ENCODE results near the gene RNFT2. TPM values are rescaled to one million over a fixed set of nuclear protein-coding genes. Genes with fewer than 3 reads are reported as not detected.
A peak's percentile ranks its signal among the peaks of the same experiment; 100 is the strongest.
"Not testable (repeated sequence)": the region's sequence is repeated elsewhere in the genome, so short reads cannot be mapped to it uniquely, and the experiment has no call there.

Gene RNFT2
- polyA plus RNA-seq, 1 donor (not counting 4 experiments of a cell fraction or from before 2014, with no cell fraction given): 0.96 TPM

DNA sequence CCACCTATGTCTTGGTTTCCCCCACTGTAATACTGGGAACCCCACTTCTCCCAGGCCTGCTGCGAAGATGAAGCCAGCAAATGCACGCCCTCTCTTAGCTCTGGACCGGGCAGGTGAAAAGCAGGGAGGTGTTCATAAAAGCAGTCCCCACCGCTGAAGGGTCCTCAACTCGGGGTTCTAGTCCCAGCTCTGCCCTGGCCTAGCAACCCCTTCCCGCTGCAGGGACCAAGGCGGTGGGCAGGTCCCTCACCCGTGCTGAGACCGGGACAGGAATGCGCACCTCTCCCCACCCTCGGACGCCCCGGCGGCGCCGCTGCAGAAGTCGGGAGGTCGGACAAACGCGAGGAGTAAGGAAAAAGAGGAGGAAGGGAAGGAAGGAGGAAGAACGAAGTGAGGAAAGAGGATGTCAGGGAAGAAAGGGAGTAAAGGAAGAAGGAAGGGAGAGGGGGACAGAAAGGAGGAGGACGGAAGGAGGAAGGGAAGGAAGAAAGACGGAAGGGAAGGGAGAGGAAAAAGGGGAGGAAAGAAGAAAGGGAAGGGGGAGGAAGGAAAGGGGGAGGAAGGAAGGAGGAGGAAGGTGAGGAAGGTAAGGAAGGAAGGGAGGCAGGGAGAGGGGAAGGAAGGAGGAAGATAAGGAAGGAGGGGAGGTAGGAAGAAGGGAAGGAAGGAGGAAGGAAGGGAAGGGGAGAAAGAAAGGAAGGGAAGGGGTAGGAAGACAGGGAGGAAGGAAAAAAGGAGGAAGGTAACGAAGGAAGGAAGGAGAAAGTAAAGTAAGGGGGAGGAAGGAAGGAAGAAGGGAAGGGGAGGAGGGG is 947 bp upstream of the RNFT2 start:
- H3K27ac ChIP-seq (ENCODE audit: control insufficient read depth, insufficient read depth, low read length): peak overlapping the region; percentile 57
- peak overlapping the region; percentile 85 for H3K9ac ChIP-seq (ENCODE audit: control insufficient read depth, extremely low read depth, insufficient read depth, low read length)
- H4K20me1 ChIP-seq (ENCODE audit: control insufficient read depth, extremely low read depth, insufficient read depth, low read length): no peaks in the 10 kb centered on the region
- no peaks in the 10 kb centered on the region for H3K27me3 ChIP-seq (ENCODE audit: control insufficient read depth, extremely low read depth, insufficient read depth, low read length)
- peak overlapping the region; percentile 92 for H3K4me2 ChIP-seq (ENCODE audit: control insufficient read depth, extremely low read depth, insufficient read depth, low read depth, low read length)
- H2AFZ ChIP-seq (ENCODE audit: control insufficient read depth, low read length): peak overlapping the region; percentile 93
- H3K9me3 ChIP-seq (ENCODE audit: control insufficient read depth, low read depth, low read length): no peaks in the 10 kb centered on the region
- peaks cover 23% of the 10 kb centered on the region for H3K79me2 ChIP-seq (ENCODE audit: control insufficient read depth, insufficient read depth, low read length)
- DNase-seq (ENCODE audit: low read depth, low spot score) (no peak), FAIRE-seq (no peak)
- peak overlapping the region; percentile 76 to 92 (median 77) for H3K4me3 ChIP-seq (ENCODE audit: control insufficient read depth in 2 of 3, extremely low read depth in 1 of 3, insufficient read depth in 2 of 3, low read depth in 1 of 3, low read length in 3 of 3)
- H3K4me1 ChIP-seq (ENCODE audit: control insufficient read depth, extremely low read depth, insufficient read depth, low read length): peaks cover 9% of the 10 kb centered on the region
- no peaks in the 10 kb centered on the region for H3K9me1 ChIP-seq (ENCODE audit: control insufficient read depth, extremely low read depth, insufficient read depth, low read length)
- H3K36me3 ChIP-seq (ENCODE audit: control insufficient read depth in 2 of 2, extremely low read depth in 1 of 2, insufficient read depth in 2 of 2, low read length in 2 of 2): peaks cover 0 to 7% of the 10 kb centered on the region in 2 experiments
- dilution Hi-C loops (cut with MboI; ENCODE audit: extremely low pct_ligation_motif_present, low sequenced_read_pairs): no loop called here
- no peak for TF ChIP-seq EZH2 (IDR thresholded peaks at IDR 0.05; ENCODE audit: low read length)
- TF ChIP-seq, protein P1, sequence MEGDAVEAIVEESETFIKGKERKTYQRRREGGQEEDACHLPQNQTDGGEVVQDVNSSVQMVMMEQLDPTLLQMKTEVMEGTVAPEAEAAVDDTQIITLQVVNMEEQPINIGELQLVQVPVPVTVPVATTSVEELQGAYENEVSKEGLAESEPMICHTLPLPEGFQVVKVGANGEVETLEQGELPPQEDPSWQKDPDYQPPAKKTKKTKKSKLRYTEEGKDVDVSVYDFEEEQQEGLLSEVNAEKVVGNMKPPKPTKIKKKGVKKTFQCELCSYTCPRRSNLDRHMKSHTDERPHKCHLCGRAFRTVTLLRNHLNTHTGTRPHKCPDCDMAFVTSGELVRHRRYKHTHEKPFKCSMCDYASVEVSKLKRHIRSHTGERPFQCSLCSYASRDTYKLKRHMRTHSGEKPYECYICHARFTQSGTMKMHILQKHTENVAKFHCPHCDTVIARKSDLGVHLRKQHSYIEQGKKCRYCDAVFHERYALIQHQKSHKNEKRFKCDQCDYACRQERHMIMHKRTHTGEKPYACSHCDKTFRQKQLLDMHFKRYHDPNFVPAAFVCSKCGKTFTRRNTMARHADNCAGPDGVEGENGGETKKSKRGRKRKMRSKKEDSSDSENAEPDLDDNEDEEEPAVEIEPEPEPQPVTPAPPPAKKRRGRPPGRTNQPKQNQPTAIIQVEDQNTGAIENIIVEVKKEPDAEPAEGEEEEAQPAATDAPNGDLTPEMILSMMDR (optimal IDR thresholded peaks at IDR 0.05 in 1 of 3, IDR thresholded peaks at IDR 0.05 in 1 of 3, conservative IDR thresholded peaks at IDR 0.05 in 1 of 3; ENCODE audit: extremely low read depth in 1 of 3, insufficient read depth in 2 of 3, low read length in 3 of 3): no peak

DNA sequence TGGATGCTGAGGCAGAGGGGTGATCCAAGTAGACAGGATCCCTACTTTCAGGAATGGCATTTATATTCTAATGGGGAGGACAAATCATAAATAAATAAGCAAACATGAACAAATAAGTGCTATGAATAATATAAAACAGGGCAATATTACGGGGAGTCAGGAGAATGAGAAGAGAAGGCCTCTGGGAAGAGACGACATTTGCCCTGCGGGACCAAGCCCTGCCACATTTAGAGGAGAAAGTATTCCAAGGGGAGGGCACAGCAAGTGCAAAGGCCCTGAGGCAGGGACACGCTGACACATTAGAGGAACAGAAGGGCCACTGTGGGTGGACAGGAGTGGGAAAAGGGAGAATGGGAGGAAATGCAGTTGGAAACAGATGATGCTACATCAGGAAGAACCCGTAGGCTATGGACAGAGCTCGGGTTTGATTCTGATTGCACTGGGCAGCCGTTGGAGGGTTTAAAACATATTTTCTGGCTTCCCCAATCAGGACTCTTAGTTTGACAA is 1.3 kb downstream of the RNFT2 start:
- H3K27me3 ChIP-seq (ENCODE audit: control insufficient read depth, extremely low read depth, insufficient read depth, low read length): no peaks in the 10 kb centered on the region
- no peaks in the 10 kb centered on the region for H3K9me1 ChIP-seq (ENCODE audit: control insufficient read depth, extremely low read depth, insufficient read depth, low read length)
- no peak overlapping the region for H3K4me2 ChIP-seq (ENCODE audit: control insufficient read depth, extremely low read depth, insufficient read depth, low read depth, low read length)
- peaks cover 9% of the 10 kb centered on the region for H3K4me1 ChIP-seq (ENCODE audit: control insufficient read depth, extremely low read depth, insufficient read depth, low read length)
- no peak for TF ChIP-seq EZH2 (IDR thresholded peaks at IDR 0.05; ENCODE audit: low read length)
- TF ChIP-seq, protein P1 (optimal IDR thresholded peaks at IDR 0.05 in 1 of 3, IDR thresholded peaks at IDR 0.05 in 1 of 3, conservative IDR thresholded peaks at IDR 0.05 in 1 of 3; ENCODE audit: extremely low read depth in 1 of 3, insufficient read depth in 2 of 3, low read length in 3 of 3): no peak
- DNase-seq (ENCODE audit: low read depth, low spot score) (no peak), FAIRE-seq (no peak)
- H3K79me2 ChIP-seq (ENCODE audit: control insufficient read depth, insufficient read depth, low read length): peaks cover 18% of the 10 kb centered on the region
- no peak overlapping the region for H3K4me3 ChIP-seq (ENCODE audit: control insufficient read depth in 2 of 3, extremely low read depth in 1 of 3, insufficient read depth in 2 of 3, low read depth in 1 of 3, low read length in 3 of 3)
- H3K36me3 ChIP-seq (ENCODE audit: control insufficient read depth in 2 of 2, extremely low read depth in 1 of 2, insufficient read depth in 2 of 2, low read length in 2 of 2): peaks cover 0 to 5% of the 10 kb centered on the region in 2 experiments
- H3K27ac ChIP-seq (ENCODE audit: control insufficient read depth, insufficient read depth, low read length): no peak overlapping the region
- no peaks in the 10 kb centered on the region for H3K9me3 ChIP-seq (ENCODE audit: control insufficient read depth, low read depth, low read length)
- H2AFZ ChIP-seq (ENCODE audit: control insufficient read depth, low read length): no peak overlapping the region
- dilution Hi-C loops (cut with MboI; ENCODE audit: extremely low pct_ligation_motif_present, low sequenced_read_pairs): no loop called here
- H3K9ac ChIP-seq (ENCODE audit: control insufficient read depth, extremely low read depth, insufficient read depth, low read length): no peak overlapping the region
- no peaks in the 10 kb centered on the region for H4K20me1 ChIP-seq (ENCODE audit: control insufficient read depth, extremely low read depth, insufficient read depth, low read length)

DNA sequence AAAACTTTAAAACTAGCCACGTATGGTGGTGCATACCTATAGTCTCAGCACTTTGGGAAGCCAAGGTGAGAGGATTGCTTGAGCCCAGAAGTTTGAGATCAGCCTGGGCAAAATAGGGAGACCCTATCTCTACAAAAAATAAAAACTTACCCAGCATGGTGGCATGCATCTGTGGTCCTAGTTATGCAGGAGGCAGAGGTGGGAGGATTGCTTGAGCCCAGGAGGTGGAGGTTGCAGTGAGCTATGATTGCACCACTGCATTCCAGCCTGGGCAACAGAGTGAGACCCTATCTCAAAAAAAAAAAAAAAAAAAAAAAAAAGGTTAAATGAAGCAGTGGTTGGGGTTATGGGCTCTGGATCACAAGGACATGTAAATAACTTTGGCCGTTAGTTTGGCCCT is 4.7 kb downstream of the RNFT2 start:
- H3K4me1 ChIP-seq (ENCODE audit: control insufficient read depth, extremely low read depth, insufficient read depth, low read length); H2AFZ ChIP-seq (ENCODE audit: control insufficient read depth, low read length); H3K27me3 ChIP-seq (ENCODE audit: control insufficient read depth, extremely low read depth, insufficient read depth, low read length); H3K9ac ChIP-seq (ENCODE audit: control insufficient read depth, extremely low read depth, insufficient read depth, low read length); H3K36me3 ChIP-seq (ENCODE audit: control insufficient read depth in 2 of 2, extremely low read depth in 1 of 2, insufficient read depth in 2 of 2, low read length in 2 of 2); dilution Hi-C loops (cut with MboI; ENCODE audit: extremely low pct_ligation_motif_present, low sequenced_read_pairs); FAIRE-seq; H3K27ac ChIP-seq (ENCODE audit: control insufficient read depth, insufficient read depth, low read length); H3K79me2 ChIP-seq (ENCODE audit: control insufficient read depth, insufficient read depth, low read length); DNase-seq (ENCODE audit: low read depth, low spot score); H3K9me1 ChIP-seq (ENCODE audit: control insufficient read depth, extremely low read depth, insufficient read depth, low read length); H3K4me2 ChIP-seq (ENCODE audit: control insufficient read depth, extremely low read depth, insufficient read depth, low read depth, low read length); H3K9me3 ChIP-seq (ENCODE audit: control insufficient read depth, low read depth, low read length); H4K20me1 ChIP-seq (ENCODE audit: control insufficient read depth, extremely low read depth, insufficient read depth, low read length); H3K4me3 ChIP-seq (ENCODE audit: control insufficient read depth in 2 of 3, extremely low read depth in 1 of 3, insufficient read depth in 2 of 3, low read depth in 1 of 3, low read length in 3 of 3): not testable (repeated sequence)

Measured in keratinocyte (primary cell).